Uterus (tissue), 2 donors: Measurements from ENCODE around the gene SLFN12L.
"Not testable (repeated sequence)": the region's sequence is repeated elsewhere in the genome, so short reads cannot be mapped to it uniquely, and the experiment has no call there.

ENCODE experiments used
- POLR2A ChIP-seq, 2 donors: fragments of 450-650 bp; IDR thresholded peaks; one replicate each; pipeline ENCODE4 v1.6.1; 2016; ENCODE audit warnings: antibody characterized with exemption in 2 of 2, mild to moderate bottlenecking in 1 of 2, moderate library complexity in 1 of 2
- TF ChIP-seq, protein P1 (sequence below), 4 experiments: fragments of 200-600 bp in 2 of 4; fragments of 450-650 bp in 2 of 4; sonication (generic) in 2 of 4; IDR thresholded peaks; one replicate each; pipeline ENCODE4 v1.5.1; 2016 to 2019; ENCODE audit warnings: antibody characterized with exemption in 4 of 4, mild to moderate bottlenecking in 2 of 4, moderate library complexity in 1 of 4

DNA sequence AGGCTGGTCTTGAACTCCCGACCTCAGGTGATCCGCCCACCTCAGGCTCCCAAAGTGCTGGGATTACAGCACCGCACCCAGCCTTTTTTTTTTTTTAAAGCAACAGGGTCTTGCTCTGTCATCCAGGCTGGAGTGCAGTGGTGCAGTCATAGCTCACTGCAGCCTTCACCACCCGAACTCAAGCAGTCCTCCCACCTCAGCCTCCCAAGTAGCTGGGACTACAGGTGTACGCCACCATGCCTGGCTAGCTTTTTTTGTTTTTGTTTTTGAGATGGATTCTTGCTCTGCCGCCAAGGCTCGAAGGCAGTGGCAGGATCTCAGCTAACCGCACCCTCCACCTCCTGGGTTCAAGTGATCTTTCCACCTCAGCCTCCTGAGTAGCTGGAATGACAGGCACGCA, 2.1 kb downstream of the SLFN12L start:
- TF ChIP-seq POLR2A (IDR thresholded peaks at IDR 0.05), result not testable (repeated sequence)
- TF ChIP-seq, protein P1, sequence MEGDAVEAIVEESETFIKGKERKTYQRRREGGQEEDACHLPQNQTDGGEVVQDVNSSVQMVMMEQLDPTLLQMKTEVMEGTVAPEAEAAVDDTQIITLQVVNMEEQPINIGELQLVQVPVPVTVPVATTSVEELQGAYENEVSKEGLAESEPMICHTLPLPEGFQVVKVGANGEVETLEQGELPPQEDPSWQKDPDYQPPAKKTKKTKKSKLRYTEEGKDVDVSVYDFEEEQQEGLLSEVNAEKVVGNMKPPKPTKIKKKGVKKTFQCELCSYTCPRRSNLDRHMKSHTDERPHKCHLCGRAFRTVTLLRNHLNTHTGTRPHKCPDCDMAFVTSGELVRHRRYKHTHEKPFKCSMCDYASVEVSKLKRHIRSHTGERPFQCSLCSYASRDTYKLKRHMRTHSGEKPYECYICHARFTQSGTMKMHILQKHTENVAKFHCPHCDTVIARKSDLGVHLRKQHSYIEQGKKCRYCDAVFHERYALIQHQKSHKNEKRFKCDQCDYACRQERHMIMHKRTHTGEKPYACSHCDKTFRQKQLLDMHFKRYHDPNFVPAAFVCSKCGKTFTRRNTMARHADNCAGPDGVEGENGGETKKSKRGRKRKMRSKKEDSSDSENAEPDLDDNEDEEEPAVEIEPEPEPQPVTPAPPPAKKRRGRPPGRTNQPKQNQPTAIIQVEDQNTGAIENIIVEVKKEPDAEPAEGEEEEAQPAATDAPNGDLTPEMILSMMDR (IDR thresholded peaks at IDR 0.05), result not testable (repeated sequence)
